Right lobe of liver (tissue), 4 donors: ENCODE data around the gene KIF12.

Source experiments
- CTCF ChIP-seq, 4 donors: fragments of 200-600 bp in 3 of 4; fragments of 450-650 bp in 1 of 4; IDR thresholded peaks; one replicate each; pipeline versions ENCODE4 v1.5.1 to v1.8.0; 2016 to 2022; ENCODE audit warnings: antibody characterized with exemption in 4 of 4, mild to moderate bottlenecking in 2 of 4
- POLR2A ChIP-seq: fragments of 450-650 bp; IDR thresholded peaks from one replicate; pipeline ENCODE4 v1.6.1; 2017; ENCODE audit warnings: antibody characterized with exemption, mild to moderate bottlenecking
- donor health status: DM: no; HTN: no; CAD: no.
- donor health status: DM: no; HTN: no; CAD: no.
- donor health status: DM: no; HTN: yes; CAD: no.

DNA sequence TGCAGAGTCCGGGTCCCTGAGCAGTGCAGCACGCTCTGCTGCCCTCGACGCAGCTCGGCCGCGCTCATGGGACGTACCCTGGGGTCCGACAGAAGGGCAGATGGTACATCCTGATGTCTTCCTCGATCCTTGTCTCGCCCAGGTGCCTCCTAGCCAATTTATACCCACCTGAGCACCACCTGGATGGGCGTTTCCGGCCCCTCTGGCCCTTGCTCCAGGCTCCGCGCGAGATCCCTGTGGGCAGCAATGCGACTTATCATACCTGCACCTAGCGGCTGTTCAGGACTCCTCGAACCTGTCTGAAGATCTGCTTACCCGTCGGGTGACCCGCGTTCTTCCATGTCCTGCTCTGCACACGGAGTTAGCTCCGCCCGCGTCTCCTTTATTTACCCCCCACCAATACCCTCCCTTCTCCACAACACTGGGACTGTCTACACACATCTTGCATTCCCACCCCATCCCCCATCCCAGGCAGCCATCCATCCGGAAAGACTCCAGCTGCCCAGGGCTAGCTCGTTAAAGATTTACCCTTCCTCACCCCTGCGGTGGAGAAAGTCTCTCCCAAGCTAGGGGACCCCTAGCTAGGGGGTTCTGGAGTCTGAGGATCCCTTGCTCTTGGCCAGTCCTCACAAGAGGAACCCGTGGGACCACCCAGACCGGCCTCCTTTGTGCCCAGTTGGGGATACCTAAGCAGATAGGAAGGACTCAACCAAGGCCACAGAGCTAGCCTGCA, at the start of gene KIF12:
- no peak for TF ChIP-seq POLR2A
- peak in 1 of 4 donors; percentile 14 for TF ChIP-seq CTCF (IDR thresholded peaks at IDR 0.05)
